ENCODE measurements around the gene SLC16A4.
A peak's percentile ranks its signal among the peaks of the same experiment; 100 is the strongest.
"Not testable (repeated sequence)": the region's sequence is repeated elsewhere in the genome, so short reads cannot be mapped to it uniquely, and the experiment has no call there.

Gene SLC16A4

GRCh38 chr1:110408488-110408887, 17.7 kb upstream of the SLC16A4 start:
- DNase-seq (ENCODE audit: low spot score), result no peak

- DNase-seq (ENCODE audit: low spot score), result peak; percentile 92
Measured at GRCh38 chr1:110407260-110408210, 16.7 kb upstream of the SLC16A4 start, which contains the start of gene LAMTOR5. Gene LAMTOR5, minus strand, starts transcription at chr1:110407694. Its CDS starts 74 bp downstream, at chr1:110407620.

- not testable (repeated sequence) for DNase-seq (ENCODE audit: low spot score)
Measured at GRCh38 chr1:110406407-110406806, 15.6 kb upstream of the SLC16A4 start.

GRCh38 chr1:110404401-110404800, 13.6 kb upstream of the SLC16A4 start:
- DNase-seq (ENCODE audit: low spot score), result no peak

- DNase-seq (ENCODE audit: low spot score), result no peak
Measured at GRCh38 chr1:110403805-110404204, 13.0 kb upstream of the SLC16A4 start.

- not testable (repeated sequence) for DNase-seq (ENCODE audit: low spot score)
Measured at GRCh38 chr1:110396259-110396958, 5.6 kb upstream of the SLC16A4 start.

GRCh38 chr1:110394493-110394820, 3.6 kb upstream of the SLC16A4 start:
- DNase-seq (ENCODE audit: low spot score), result no peak

GRCh38 chr1:110393691-110394492, 3.1 kb upstream of the SLC16A4 start:
- DNase-seq (ENCODE audit: low spot score), result no peak

- DNase-seq (ENCODE audit: low spot score), result no peak
Measured at GRCh38 chr1:110393286-110393685, 2.5 kb upstream of the SLC16A4 start.

GRCh38 chr1:110390096-110390495, 730 bp downstream of the SLC16A4 start:
- no peak for DNase-seq (ENCODE audit: low spot score)

GRCh38 chr1:110387048-110387754, 3.6 kb downstream of the SLC16A4 start:
- no peak for DNase-seq (ENCODE audit: low spot score)

- no peak for DNase-seq (ENCODE audit: low spot score)
Measured at GRCh38 chr1:110385369-110385768, 5.5 kb downstream of the SLC16A4 start.

GRCh38 chr1:110384581-110385321, 6.1 kb downstream of the SLC16A4 start:
- no peak for DNase-seq (ENCODE audit: low spot score)

GRCh38 chr1:110383251-110383990, 7.4 kb downstream of the SLC16A4 start:
- no peak for DNase-seq (ENCODE audit: low spot score)

GRCh38 chr1:110380672-110381283, 10.0 kb downstream of the SLC16A4 start:
- no peak for DNase-seq (ENCODE audit: low spot score)

- DNase-seq (ENCODE audit: low spot score), result no peak
Measured at GRCh38 chr1:110375490-110375889, 15.3 kb downstream of the SLC16A4 start.

- no peak for DNase-seq (ENCODE audit: low spot score)
Measured at GRCh38 chr1:110370827-110371226, 20.0 kb downstream of the SLC16A4 start.

- DNase-seq (ENCODE audit: low spot score), result no peak
Measured at GRCh38 chr1:110364221-110364620, 26.6 kb downstream of the SLC16A4 start.

GRCh38 chr1:110361856-110362255, 29.0 kb downstream of the SLC16A4 start:
- no peak for DNase-seq (ENCODE audit: low spot score)

GRCh38 chr1:110360431-110360830, 30.4 kb downstream of the SLC16A4 start:
- no peak for DNase-seq (ENCODE audit: low spot score)
